Liver (tissue), 9 donors: ENCODE results near the gene SCP2D1. TPM values are rescaled to one million over a fixed set of nuclear protein-coding genes. Genes with fewer than 3 reads are reported as not detected.

Experiments used
- DNase-seq: peaks from one replicate; pipeline ENCODE4 v3.0.0-alpha.2; 2017; ENCODE audit warnings: low spot score
- H3K27ac ChIP-seq, 2 donors: one replicate each; pipeline ENCODE4 v1.7.0; 2013; ENCODE audit warnings: inconsistent platforms in 2 of 2, low read length in 2 of 2, control low read depth in 1 of 2, low read depth in 1 of 2, mild to moderate bottlenecking in 1 of 2
- H3K27me3 ChIP-seq, 4 donors: one replicate each; pipeline versions ENCODE4 v1.6.1 to v1.7.0; 2013; ENCODE audit warnings: low read length in 3 of 4, inconsistent platforms in 1 of 4, mild to moderate bottlenecking in 1 of 4, moderate library complexity in 1 of 4; ENCODE audit not compliant: control insufficient read depth in 4 of 4, insufficient read depth in 4 of 4
- H3K36me3 ChIP-seq, 4 donors: one replicate each; pipeline versions ENCODE4 v1.6.1 to v1.7.0; 2013; ENCODE audit warnings: low read length in 3 of 4, mild to moderate bottlenecking in 3 of 4, low read depth in 1 of 4, moderate library complexity in 1 of 4; ENCODE audit not compliant: control insufficient read depth in 4 of 4, insufficient read depth in 3 of 4
- H3K4me1 ChIP-seq, 4 donors: one replicate each; pipeline versions ENCODE4 v1.6.1 to v1.7.0; 2013; ENCODE audit warnings: low read length in 3 of 4, mild to moderate bottlenecking in 3 of 4, moderate library complexity in 1 of 4; ENCODE audit not compliant: control insufficient read depth in 4 of 4, insufficient read depth in 4 of 4
- H3K4me3 ChIP-seq, 3 donors: one replicate each; pipeline versions ENCODE4 v1.6.1 to v1.7.0; 2013; ENCODE audit warnings: low read length in 3 of 3, control low read depth in 1 of 3, low read depth in 1 of 3, mild to moderate bottlenecking in 1 of 3
- H3K9ac ChIP-seq, 2 donors: one replicate each; pipeline ENCODE4 v1.7.0; 2013; ENCODE audit warnings: low read length in 2 of 2, mild to moderate bottlenecking in 2 of 2, moderate library complexity in 2 of 2, control low read depth in 1 of 2, low read depth in 1 of 2
- H3K9me3 ChIP-seq, 4 donors: one replicate each; pipeline versions ENCODE4 v1.6.1 to v1.7.0; 2013; ENCODE audit warnings: low read length in 3 of 4; ENCODE audit not compliant: control insufficient read depth in 4 of 4
- ATF3 ChIP-seq: IDR thresholded peaks from 2 replicates; pipeline ENCODE4 v1.6.1; 2016; ENCODE audit warnings: antibody characterized with exemption
- CTCF ChIP-seq: fragments of 150-350 bp; IDR thresholded peaks from 2 replicates; pipeline ENCODE4 v1.5.1; 2017; ENCODE audit warnings: improper control_type of control experiment, low read depth, low read length; ENCODE audit not compliant: missing input control
- EGR1 ChIP-seq, 2 donors: IDR thresholded peaks; 2 replicates each; pipeline ENCODE4 v1.6.1; 2016 to 2018; ENCODE audit warnings: antibody characterized with exemption in 2 of 2, low read depth in 2 of 2
- FOXA2 ChIP-seq: IDR thresholded peaks from 2 replicates; pipeline ENCODE4 v1.6.1; 2016; ENCODE audit warnings: antibody characterized with exemption
- GABPA ChIP-seq, 2 donors: IDR thresholded peaks in 1 of 2; conservative IDR thresholded peaks in 1 of 2; 2 replicates each; pipeline ENCODE4 v1.6.1; 2016; ENCODE audit warnings: antibody characterized with exemption in 2 of 2, mild to moderate bottlenecking in 1 of 2, moderate library complexity in 1 of 2
- HNF4A ChIP-seq, 2 donors: conservative IDR thresholded peaks; 2 replicates each; pipeline ENCODE4 v1.6.1; 2016; ENCODE audit warnings: antibody characterized with exemption in 2 of 2, mild to moderate bottlenecking in 2 of 2
- HNF4G ChIP-seq: IDR thresholded peaks from 2 replicates; pipeline ENCODE4 v1.6.1; 2016; ENCODE audit warnings: antibody characterized with exemption
- JUND ChIP-seq, 2 donors: IDR thresholded peaks; 2 replicates each; pipeline ENCODE4 v1.6.1; 2016; ENCODE audit warnings: antibody characterized with exemption in 2 of 2
- RAD21 ChIP-seq, 2 donors: IDR thresholded peaks; 2 replicates each; pipeline ENCODE4 v1.6.1; 2016; ENCODE audit warnings: antibody characterized with exemption in 2 of 2, mild to moderate bottlenecking in 2 of 2
- RXRA ChIP-seq, 2 donors: IDR thresholded peaks; 2 replicates each; pipeline ENCODE4 v1.6.1; 2017 to 2018; ENCODE audit warnings: antibody characterized with exemption in 2 of 2, mild to moderate bottlenecking in 1 of 2
- SP1 ChIP-seq: IDR thresholded peaks from 2 replicates; pipeline ENCODE4 v1.6.1; 2018; ENCODE audit warnings: antibody characterized with exemption, mild to moderate bottlenecking
- TAF1 ChIP-seq: conservative IDR thresholded peaks from 2 replicates; pipeline ENCODE4 v1.6.1; 2016; ENCODE audit warnings: antibody characterized with exemption, mild to moderate bottlenecking
- ZBTB33 ChIP-seq: IDR thresholded peaks from 2 replicates; pipeline ENCODE4 v1.6.1; 2016; ENCODE audit warnings: antibody characterized with exemption
- WGBS: extraction: QIAGEN DNeasy Blood & Tissue Kit; methylation state at CpG from one replicate; pipeline ENCODE4 v1.1.7; 2013; 5-methylcytosine and 5-hydroxymethylcytosine counted together
- polyA plus RNA-seq, 2 donors: library from polyadenylated mRNA; stranded (reverse) in 1 of 2; unstranded in 1 of 2; fragments of 200-250 nt in 1 of 2; fragments of >200 nt in 1 of 2; fragmentation: Nextera tagmentation in 1 of 2; extraction: Ambion mirVana in 1 of 2; gene quantifications; one replicate each; pipeline versions ENCODE4 v1.2.1 to v1.2.3, GENCODE V29; 2013 to 2015
- total RNA-seq, 2 donors: library from RNA; depleted of rRNA; stranded (reverse); fragments of >200 nt; gene quantifications; one replicate each; pipeline ENCODE4 v1.2.3, GENCODE V29; 2014
- donor health status: healthy.
- donor health status: healthy.
- donor health status: healthy.
- donor health status: healthy.
- donor health status: healthy.

SCP2D1 gene
- total and polyA plus RNA-seq, 4 donors: not detected

GRCh38 chr20:18858816-18859215 lies 45.2 kb downstream of the SCP2D1 start:
- Histone ChIP-seq H3K36me3 (no peaks in the 10 kb centered on the region), H3K27ac (no peak overlapping the region), H3K27me3 (no peaks in the 10 kb centered on the region), H3K9ac (no peak overlapping the region), H3K4me3 (no peak overlapping the region), H3K9me3 (peaks cover 0 to 2% (median 2%) of the 10 kb centered on the region in 4 donors), H3K4me1 (no peaks in the 10 kb centered on the region)
- no peak for DNase-seq
- 75% methylated on average over 3 of the region's 3 CpGs for WGBS
- TF ChIP-seq ATF3 (no peak), HNF4G (no peak), EGR1 (IDR thresholded peaks at IDR 0.05; ENCODE audit: low read depth in 2 of 2) (no peak), FOXA2 (no peak), RXRA (IDR thresholded peaks at IDR 0.05) (no peak), GABPA (IDR thresholded peaks at IDR 0.05 in 1 of 2, conservative IDR thresholded peaks at IDR 0.05 in 1 of 2) (no peak), RAD21 (IDR thresholded peaks at IDR 0.05) (no peak), HNF4A (conservative IDR thresholded peaks at IDR 0.05) (no peak), JUND (IDR thresholded peaks at IDR 0.05) (no peak), ZBTB33 (no peak), TAF1 (no peak), SP1 (no peak), CTCF (no peak)

Other genes with a start within 250 kb of the SCP2D1 start
- gene SMIM26, start 246.4 kb upstream of the SCP2D1 start, total RNA-seq: 10 to 100 TPM; 37.4 to 52.6 TPM
- 100 to 1,000 TPM in 1 of 2 donors, 10 to 100 TPM in 1; 56.3 to 142 TPM for gene SMIM26, start 246.4 kb upstream of the SCP2D1 start, polyA plus RNA-seq
- 10 to 100 TPM in 1 of 2 donors, 1 to 10 TPM in 1; 7.8 to 11.3 TPM for gene DTD1, start 225.7 kb upstream of the SCP2D1 start, total RNA-seq
- 10 to 100 TPM in 1 of 2 donors, 1 to 10 TPM in 1; 9.4 to 10.8 TPM for gene DTD1, start 225.7 kb upstream of the SCP2D1 start, polyA plus RNA-seq